Activated gamma-delta T cell treated with Interleukin-2 at 50 U/mL for 16 hours (primary cell): ENCODE data around the gene NBEAL1.
"Not testable (repeated sequence)": the region's sequence is repeated elsewhere in the genome, so short reads cannot be mapped to it uniquely, and the experiment has no call there.

Source experiments
- DNase-seq: peaks from one replicate; pipeline ENCODE4 v3.0.0-alpha.2; 2020

Gene NBEAL1

DNA sequence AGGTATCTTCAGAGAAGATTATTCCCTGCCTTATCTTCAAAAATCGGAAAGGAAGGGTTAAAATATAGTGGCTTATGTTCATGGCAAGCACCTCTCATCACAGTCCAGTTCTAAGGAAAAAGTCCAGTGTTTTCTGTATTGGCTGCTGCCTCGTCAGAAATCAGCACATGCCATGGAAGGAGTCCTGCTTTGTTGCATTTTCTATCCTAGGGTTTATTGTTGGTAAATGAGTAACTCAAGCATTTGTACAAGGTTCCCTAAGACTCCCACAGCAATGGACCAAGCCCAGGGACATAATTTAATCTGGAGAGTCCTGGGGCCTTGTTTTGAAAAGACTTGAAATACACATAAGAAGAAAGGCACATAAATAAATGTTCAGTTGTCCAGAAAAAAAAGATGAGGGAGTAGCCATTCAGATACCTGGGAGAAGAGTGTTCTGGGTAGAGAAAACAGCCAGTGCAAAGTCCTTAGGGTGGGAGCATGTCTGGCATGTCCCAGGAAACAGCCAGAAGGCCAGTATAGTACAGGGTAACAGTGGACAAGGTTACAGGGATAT, 26.4 kb downstream of the NBEAL1 start:
- no peak for DNase-seq

DNA sequence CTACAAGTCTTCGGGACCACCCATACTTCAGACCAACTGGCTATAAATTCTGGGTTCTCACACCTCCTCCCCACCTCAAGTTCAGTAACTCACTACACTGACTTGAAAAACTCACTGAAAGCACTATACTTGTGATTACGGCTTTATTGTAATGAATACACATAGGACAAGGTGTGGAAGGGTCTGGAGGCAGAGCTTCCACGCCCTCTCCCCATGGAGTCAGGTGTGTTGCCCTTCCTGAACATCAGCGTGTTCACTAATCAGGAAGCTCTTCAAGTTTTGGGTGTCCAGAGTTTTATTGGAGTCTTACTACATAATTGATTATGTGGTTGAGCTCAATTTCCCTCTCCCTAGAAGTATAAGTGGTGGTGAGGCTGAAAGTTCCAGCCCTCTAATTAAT, 27.5 kb downstream of the NBEAL1 start:
- no peak for DNase-seq

DNA sequence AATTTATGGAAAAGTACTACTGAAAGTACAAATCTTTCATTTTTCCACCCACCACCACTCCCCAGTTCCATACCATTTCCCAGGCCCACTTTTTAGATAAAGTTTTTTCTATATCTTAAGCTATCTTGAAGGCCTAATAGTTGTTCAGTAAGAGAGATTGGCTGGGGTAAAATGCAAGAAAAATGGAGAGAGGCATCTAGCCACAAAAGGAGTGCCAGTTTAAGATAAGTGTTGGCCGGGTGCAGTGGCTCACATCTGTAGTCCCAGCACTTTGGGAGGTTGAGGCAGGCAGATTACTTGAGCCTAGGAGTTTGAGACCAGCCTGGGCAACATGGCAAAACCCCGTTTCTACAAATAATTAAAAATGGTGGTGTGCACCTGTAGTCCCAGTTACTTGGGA, 28.6 kb downstream of the NBEAL1 start:
- DNase-seq = no peak

DNA sequence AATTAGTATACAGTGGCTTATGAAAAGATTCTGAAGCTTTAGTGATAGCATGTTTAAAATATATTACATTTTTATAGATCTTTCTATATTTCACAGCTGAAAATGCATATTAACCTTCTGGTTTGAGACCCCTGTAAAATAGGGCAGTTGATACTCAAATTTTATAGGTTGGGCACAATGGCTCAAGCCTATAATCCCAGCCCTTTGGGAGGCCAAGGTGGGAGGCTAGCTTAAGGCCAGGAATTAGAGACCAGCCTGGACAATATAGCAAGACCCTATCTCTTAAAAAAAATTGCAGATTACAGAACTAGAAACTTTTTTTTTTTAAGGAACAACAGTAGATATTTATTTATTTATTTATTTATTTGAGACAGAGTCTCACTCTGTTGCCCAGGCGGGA, 31.2 kb downstream of the NBEAL1 start:
- no peak for DNase-seq

DNA sequence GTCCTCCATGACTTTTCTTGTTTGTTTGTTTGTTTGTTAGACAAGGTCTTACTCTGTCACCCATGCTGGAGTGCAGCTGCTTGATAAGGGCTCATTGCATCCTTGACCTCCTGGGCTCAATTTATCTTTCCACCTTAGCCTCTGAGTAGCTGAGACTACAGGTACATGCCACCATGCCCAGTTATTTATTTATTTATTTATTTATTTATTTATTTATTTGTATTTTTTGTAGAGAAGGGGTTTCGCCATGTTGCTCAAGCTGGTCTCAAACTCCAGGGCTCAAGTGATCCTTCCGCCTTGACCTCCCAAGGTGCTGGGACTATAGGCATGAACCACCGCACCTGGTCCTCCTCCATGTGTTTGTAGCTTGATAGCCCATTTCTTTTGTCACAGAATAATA, 37.9 kb downstream of the NBEAL1 start:
- DNase-seq = no peak

GRCh38 chr2:203059567-203060240, 45.0 kb downstream of the NBEAL1 start:
- DNase-seq = no peak

DNA sequence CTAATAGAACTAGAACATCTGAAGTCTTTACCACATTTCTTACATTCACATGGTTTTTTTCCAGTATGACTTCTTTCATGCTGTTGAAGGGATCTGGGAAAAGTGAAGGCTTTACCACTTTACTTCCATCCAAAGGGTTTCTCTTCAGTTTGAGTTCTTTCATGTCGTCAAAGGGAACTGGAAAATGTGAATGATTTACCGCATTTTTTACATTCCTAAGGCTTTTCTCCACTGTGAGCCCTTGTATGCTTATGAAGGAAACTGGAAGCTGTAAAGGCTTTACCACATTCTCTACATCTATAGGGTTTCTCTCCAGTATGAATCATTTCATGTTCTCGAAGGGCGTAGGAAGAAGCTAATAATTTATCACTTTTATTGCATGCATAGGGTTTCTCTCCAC, 46.7 kb downstream of the NBEAL1 start:
- DNase-seq = no peak

GRCh38 chr2:203062126-203062525, 47.5 kb downstream of the NBEAL1 start:
- DNase-seq = no peak

GRCh38 chr2:203066519-203067091, 51.9 kb downstream of the NBEAL1 start:
- not testable (repeated sequence) for DNase-seq

DNA sequence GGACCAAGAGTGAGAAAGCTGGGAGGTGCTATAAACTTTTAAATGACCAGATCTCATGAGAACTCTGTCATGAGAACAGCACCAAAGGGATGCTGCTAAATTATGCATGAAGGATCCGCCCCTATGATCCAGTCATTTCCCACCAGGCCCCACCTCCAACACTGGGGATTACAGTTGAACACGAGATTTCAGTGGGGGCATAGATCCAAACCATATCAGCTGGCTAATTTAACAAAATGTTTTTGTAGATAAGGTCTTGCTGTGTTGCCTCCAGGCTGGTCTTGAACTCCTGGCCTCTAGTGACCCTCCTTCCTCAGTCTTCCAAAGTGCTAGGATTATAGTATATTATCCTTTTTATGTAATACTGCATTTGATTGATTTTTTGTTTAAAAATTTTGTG, 56.0 kb downstream of the NBEAL1 start:
- DNase-seq = no peak

DNA sequence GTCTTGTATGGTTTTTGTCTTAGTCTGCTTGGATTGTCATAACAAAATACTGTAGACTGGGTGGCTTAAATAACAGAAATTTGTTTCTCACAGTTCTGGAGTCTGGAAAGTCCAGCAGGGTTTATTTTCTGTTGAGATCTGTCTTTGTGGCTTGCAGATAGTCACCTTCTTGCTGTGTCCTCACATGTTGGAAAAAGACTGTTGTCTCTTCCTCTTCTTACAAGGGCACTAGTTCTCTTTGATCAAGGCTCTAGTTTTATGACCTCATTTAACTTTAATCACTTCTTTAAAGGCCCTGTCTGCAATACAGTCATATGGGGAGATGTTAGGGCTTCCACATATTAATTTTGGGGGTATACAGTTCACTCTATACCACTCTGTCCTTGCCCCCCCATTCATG, 56.5 kb downstream of the NBEAL1 start:
- DNase-seq = no peak

DNA sequence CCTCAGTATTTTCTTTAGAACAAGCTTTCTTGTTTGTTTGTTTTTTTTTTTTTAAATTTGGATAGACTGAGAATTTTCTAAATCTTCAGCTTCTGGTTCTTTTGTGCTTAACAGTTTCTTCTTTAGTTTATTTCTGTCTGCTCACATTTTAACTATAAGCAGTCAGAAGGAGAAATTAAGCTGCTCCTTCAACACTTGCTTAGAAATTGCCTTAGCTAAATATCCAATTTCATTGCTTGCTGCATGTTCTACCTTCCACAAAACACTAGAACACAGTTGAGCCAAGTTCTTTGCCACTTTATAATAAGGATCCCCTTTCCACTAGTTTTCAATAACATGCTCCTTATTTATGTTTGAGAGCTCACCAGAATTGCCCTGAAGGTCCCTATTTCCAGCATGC, 57.7 kb downstream of the NBEAL1 start:
- DNase-seq = no peak

DNA sequence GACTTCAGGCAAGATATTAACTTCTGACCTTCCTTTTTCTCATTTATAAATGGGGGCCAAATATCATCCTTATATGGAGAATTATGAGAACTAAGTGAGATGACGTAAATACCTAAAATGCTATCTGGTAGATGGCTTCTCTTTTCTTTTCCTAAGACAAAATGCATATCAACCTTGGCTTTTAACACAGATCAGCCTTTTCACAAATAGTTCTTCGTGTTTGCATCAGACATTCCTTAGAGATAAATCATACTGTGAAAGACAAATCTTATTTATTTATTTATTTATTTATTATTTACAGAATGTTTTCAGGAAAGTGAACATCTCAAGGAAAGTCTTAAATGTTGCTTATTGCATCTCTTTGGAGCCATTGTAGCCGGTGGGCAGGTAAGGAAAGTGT, 62.8 kb downstream of the NBEAL1 start:
- DNase-seq = no peak

DNA sequence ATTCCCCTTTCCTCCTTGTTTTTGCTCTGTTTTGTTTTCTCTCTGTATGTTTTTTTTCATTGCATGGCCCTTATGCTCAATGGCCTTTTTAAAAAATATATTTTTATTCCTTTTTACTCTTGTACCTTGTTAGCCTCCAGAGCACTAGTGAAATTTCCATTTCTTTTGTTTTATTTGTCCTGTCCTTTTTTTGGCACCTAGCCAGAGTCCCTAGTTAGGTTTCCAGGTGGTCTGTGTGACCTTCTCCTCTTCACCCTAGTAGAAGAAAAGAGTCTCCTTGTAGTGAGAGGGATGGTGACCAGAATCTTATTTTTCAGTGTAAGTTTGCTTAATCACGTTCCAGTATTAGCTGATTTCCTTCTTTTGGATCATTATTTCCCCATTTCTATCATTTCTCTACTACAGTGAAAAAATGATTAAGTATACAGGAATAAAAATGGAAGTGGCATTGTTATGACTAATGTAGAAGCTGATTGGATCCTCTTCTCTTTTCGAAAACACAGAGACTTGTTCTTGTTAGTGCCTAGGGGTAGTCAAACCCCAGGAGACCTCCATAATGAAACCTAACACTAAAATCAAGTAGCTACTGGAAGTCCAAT, 65.9 kb downstream of the NBEAL1 start:
- no peak for DNase-seq

GRCh38 chr2:203083328-203083727, 68.7 kb downstream of the NBEAL1 start:
- no peak for DNase-seq

GRCh38 chr2:203086381-203086780, 71.7 kb downstream of the NBEAL1 start:
- DNase-seq = not testable (repeated sequence)

GRCh38 chr2:203090721-203091120, 76.0 kb downstream of the NBEAL1 start:
- not testable (repeated sequence) for DNase-seq

DNA sequence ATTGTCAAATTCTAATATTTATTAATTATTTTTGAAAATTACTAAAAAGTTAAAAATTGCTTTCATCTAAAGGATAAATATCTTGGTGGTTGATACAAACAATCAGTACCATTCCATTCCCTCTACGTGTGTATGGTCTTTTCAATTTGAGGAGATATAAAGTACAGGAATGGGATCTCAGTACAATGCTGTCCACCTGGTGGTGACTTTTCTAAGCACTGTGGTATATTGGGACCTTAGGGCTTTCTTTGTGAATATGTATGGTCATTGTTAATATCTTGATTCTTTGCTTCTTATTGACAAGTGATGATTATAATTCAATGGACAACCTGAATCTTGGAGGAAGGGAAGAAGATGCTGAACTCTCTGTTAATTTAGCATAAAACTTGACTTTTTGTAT, 83.1 kb downstream of the NBEAL1 start:
- DNase-seq = no peak

DNA sequence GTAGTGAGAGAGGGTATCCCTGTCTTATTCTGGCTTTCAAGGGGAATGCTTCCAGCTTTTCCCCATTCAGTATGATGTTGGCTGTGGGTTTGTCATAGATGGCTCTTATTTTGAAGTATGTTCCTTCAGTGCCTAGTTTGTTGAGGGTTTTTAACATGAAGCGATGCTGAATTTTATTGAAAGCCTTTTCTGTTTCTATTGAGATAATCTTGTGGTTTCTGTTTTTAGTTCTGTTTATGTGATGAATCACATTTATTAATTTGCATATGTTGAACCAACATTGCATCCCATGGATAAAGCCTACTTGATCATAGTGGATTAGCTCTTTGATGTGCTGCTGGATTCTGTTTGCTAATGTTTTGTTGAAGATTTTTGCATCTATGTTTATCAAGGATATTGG, 87.7 kb downstream of the NBEAL1 start:
- not testable (repeated sequence) for DNase-seq

DNA sequence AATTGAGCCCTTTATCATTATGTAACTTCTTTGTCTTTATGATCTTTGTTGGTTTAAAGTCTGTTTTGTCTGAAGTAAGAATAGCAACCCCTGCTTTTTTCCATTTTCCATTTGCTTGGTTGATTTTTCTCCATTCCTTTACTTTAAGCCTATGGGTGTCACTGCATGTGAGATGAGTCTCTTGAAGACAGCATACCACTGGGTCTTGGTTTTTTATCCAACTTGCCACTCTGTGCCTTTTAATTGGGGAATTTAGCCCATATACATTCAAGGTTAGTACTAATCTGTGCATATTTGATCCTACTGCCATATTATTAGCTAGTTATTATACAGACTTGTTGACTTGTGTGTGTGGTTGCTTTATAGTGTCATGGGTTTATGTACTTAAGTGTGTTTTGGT, 89.6 kb downstream of the NBEAL1 start:
- no peak for DNase-seq

DNA sequence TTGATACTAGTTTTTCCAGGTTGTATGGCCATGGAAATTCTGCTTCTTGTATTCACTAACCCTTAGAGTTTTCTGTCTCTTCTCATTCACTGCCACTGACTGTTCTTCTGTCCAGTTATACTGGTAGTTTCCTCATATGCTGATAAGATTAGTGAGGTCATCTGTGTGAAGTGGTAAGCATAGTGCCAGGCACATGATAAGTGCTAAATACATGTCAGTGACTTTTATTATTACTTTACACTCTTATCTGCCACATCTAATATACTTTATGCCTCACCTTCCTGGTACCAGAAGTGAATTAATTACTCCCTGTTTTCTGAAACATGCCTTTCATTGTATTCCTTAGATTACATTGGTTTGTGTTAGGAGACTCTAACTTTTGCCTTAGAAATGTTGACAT, 91.3 kb downstream of the NBEAL1 start:
- no peak for DNase-seq

DNA sequence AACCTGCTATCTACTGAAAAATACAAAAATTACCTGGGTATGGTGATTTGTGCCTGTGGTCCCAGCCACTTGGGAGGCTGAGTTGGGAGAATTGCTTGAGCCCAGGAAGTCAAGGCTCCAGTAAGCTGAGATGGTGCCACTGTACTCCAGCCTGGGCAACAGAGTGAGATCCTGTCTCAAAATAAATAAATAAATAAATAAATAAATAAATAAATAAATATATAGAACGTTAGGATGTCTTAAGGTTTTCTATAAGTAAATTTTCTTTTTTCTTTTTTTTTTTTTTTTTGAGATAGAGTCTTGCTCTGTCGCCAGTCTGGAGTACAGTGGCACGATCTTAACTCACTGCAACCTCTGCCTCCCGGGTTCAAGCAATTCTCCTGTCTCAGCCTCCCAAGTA, 95.8 kb downstream of the NBEAL1 start:
- DNase-seq = not testable (repeated sequence)

DNA sequence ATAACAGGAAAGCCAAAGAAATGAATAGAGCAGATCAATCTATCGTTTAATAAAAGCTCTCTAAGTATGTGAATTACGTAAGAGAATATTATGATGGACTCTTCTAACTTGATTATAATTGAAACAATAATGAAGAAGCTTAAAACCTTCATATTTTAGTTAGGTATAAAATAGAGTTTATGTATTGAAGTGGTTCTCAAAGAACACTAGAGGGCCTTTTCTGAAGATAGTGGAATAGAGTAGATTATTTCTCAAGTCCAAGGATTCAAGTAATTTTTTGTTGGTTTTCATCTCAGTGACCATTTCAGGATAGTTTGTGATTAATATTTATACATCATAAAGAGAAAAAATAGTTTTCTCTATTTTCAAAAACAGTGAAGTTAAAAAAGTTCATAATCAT, 97.7 kb downstream of the NBEAL1 start:
- DNase-seq = no peak

DNA sequence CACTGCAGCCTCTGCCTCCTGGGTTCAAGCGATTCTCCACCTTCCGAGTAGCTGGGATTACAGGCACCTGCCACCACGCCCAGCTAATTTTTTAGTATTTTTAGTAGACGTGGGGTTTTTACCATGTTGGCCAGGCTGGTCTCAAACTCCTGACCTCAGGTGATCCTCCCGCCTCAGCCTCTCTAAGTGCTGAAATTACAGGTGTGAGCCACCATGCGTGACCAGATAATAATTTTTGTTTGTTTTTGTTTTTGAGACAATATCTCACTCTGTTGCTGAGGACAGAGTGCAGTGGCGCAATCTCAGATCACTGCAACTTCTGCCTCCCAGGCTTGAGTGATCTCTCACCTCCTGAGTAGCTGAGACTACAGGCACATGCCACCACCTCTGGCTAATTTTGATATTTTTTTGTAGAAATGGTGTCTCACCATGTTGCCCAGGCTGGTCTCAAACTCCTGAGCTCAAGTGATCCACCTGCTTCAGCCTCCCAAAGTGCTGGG, 100.6 kb downstream of the NBEAL1 start:
- DNase-seq = not testable (repeated sequence)
